GM12891 (cell line): ENCODE results near the gene CA10.

Source experiments
- PAX5 ChIP-seq: IDR thresholded peaks from 2 replicates; pipeline ENCODE4 v1.6.1; 2011; ENCODE audit warnings: low read length, moderate library complexity, mild to moderate bottlenecking; ENCODE audit not compliant: insufficient read depth, severe bottlenecking
- POLR2A ChIP-seq: IDR thresholded peaks from 2 replicates; pipeline ENCODE4 v1.6.1; 2011; ENCODE audit warnings: low read depth, low read length, control low read depth
- POLR2AphosphoS5 ChIP-seq: IDR thresholded peaks from 2 replicates; pipeline ENCODE4 v1.6.1; 2011; ENCODE audit warnings: low read depth, low read length, control low read depth
- SPI1 ChIP-seq: IDR thresholded peaks from 2 replicates; pipeline ENCODE4 v1.6.1; 2011; ENCODE audit warnings: low read depth, low read length, control low read depth
- TAF1 ChIP-seq: IDR thresholded peaks from 2 replicates; pipeline ENCODE4 v1.6.1; 2011; ENCODE audit warnings: low read depth, low read length, control low read depth

GRCh38 chr17:52025236-52025635 is 133.3 kb downstream of the CA10 start:
- TF ChIP-seq TAF1: no peak
- TF ChIP-seq POLR2A: no peak
- no peak for TF ChIP-seq POLR2AphosphoS5
- no peak for TF ChIP-seq SPI1
- no peak for TF ChIP-seq PAX5
